GM23338 (cell line): Measurements from ENCODE around the gene SAT1. TPM values are rescaled to one million over a fixed set of nuclear protein-coding genes. Genes with fewer than 3 reads are reported as not detected.

ENCODE experiments used
- ATAC-seq: fragments of 200-7000 bp; cut with Tn5 transposase; 3 replicates; pipeline ENCODE4 v1.9.1; 2020
- DNase-seq: peaks from one replicate; pipeline ENCODE4 v3.0.0-alpha.2; 2015; ENCODE audit warnings: low spot score
- H2AFZ ChIP-seq: fragments of 200-600 bp; sonication (generic); 2 replicates; pipeline ENCODE4 v1.8.0; 2016; ENCODE audit warnings: antibody characterized with exemption, mild to moderate bottlenecking, moderate library complexity
- H3F3A ChIP-seq: fragments of 200-600 bp; sonication (generic); replicated peaks from 2 replicates; pipeline ENCODE4 v1.8.0; 2017; ENCODE audit warnings: antibody characterized with exemption, mixed run types, low read depth
- H3K27ac ChIP-seq: fragments of 200-600 bp; sonication (generic); 2 replicates; pipeline ENCODE4 v1.6.1; 2016; ENCODE audit warnings: low read depth
- H3K27me3 ChIP-seq: fragments of 200-600 bp; sonication (generic); 2 replicates; pipeline ENCODE4 v1.8.0; 2016; ENCODE audit warnings: mild to moderate bottlenecking, mixed run types, moderate library complexity; ENCODE audit not compliant: insufficient read depth
- H3K36me3 ChIP-seq: fragments of 200-600 bp; sonication (generic); 2 replicates; pipeline ENCODE4 v1.8.0; 2016; ENCODE audit warnings: mild to moderate bottlenecking; ENCODE audit not compliant: insufficient read depth
- H3K4me1 ChIP-seq: fragments of 200-600 bp; sonication (generic); 2 replicates; pipeline ENCODE4 v1.8.0; 2016; ENCODE audit warnings: mild to moderate bottlenecking, moderate library complexity; ENCODE audit not compliant: insufficient read depth
- H3K4me2 ChIP-seq: fragments of 200-600 bp; sonication (generic); 2 replicates; pipeline ENCODE4 v1.7.1; 2017; ENCODE audit warnings: mixed run types
- H3K4me3 ChIP-seq: fragments of 200-600 bp; sonication (generic); 2 replicates; pipeline ENCODE4 v1.6.1; 2016; ENCODE audit warnings: mixed run types
- H3K79me2 ChIP-seq: fragments of 200-600 bp; sonication (generic); replicated peaks from 2 replicates; pipeline ENCODE4 v1.8.0; 2017; ENCODE audit warnings: mild to moderate bottlenecking; ENCODE audit not compliant: insufficient read depth
- H3K9me2 ChIP-seq: fragments of 200-600 bp; sonication (generic); 2 replicates; pipeline ENCODE4 v1.8.0; 2017; ENCODE audit not compliant: insufficient read depth
- H4K20me1 ChIP-seq: fragments of 200-600 bp; sonication (generic); replicated peaks from 2 replicates; pipeline ENCODE4 v1.8.0; 2017; ENCODE audit warnings: mild to moderate bottlenecking; ENCODE audit not compliant: insufficient read depth
- H3K27ac Mint-ChIP-seq: 2 replicates; pipeline ENCODE4 v1.8.0; 2020; ENCODE audit warnings: inconsistent platforms, mild to moderate bottlenecking, moderate library complexity, mixed read lengths
- H3K27me3 Mint-ChIP-seq: 3 replicates; pipeline ENCODE4 v1.8.0; 2022; ENCODE audit warnings: low read depth, mild to moderate bottlenecking, moderate library complexity, mixed read lengths, inconsistent platforms; ENCODE audit not compliant: insufficient read depth, poor library complexity
- H3K36me3 Mint-ChIP-seq: 3 replicates; pipeline ENCODE4 v1.8.0; 2021; ENCODE audit warnings: low read depth, mild to moderate bottlenecking, inconsistent platforms, moderate library complexity, mixed read lengths
- H3K4me1 Mint-ChIP-seq: 3 replicates; pipeline ENCODE4 v1.8.0; 2020; ENCODE audit warnings: mild to moderate bottlenecking, inconsistent platforms, mixed read lengths
- H3K4me3 Mint-ChIP-seq: 3 replicates; pipeline ENCODE4 v1.8.0; 2021; ENCODE audit warnings: moderate library complexity, mild to moderate bottlenecking, inconsistent platforms, mixed read lengths
- H3K9me3 Mint-ChIP-seq: 3 replicates; pipeline ENCODE4 v1.8.0; 2020; ENCODE audit warnings: moderate library complexity, mild to moderate bottlenecking, inconsistent platforms, mixed read lengths
- CREB1 ChIP-seq: fragments of 250-450 bp; sonication (Bioruptor Pico); IDR thresholded peaks from 2 replicates; pipeline ENCODE4 v1.5.0; 2020; ENCODE audit warnings: low read depth, mild to moderate bottlenecking, moderate library complexity
- EZH2 ChIP-seq: fragments of 200-600 bp; sonication (generic); IDR thresholded peaks from one replicate; pipeline ENCODE4 v1.8.0; 2017; ENCODE audit warnings: antibody characterized with exemption, mild to moderate bottlenecking, low read depth; ENCODE audit not compliant: unreplicated experiment
- EZH2phosphoT487 ChIP-seq: fragments of 200-600 bp; sonication (generic); IDR thresholded peaks from one replicate; pipeline ENCODE4 v1.8.1; 2018; ENCODE audit warnings: antibody characterized with exemption; ENCODE audit not compliant: unreplicated experiment
- JUNB ChIP-seq: IDR thresholded peaks from one replicate; pipeline ENCODE4 v1.6.1; 2016; ENCODE audit warnings: antibody characterized with exemption; ENCODE audit not compliant: unreplicated experiment
- POLR2AphosphoS5 ChIP-seq: IDR thresholded peaks from 2 replicates; pipeline ENCODE4 v1.6.1; 2016; ENCODE audit warnings: antibody characterized with exemption, low read depth
- STAT1 ChIP-seq: IDR thresholded peaks from one replicate; pipeline ENCODE4 v1.6.1; 2016; ENCODE audit warnings: antibody characterized with exemption; ENCODE audit not compliant: unreplicated experiment
- ZNF114 ChIP-seq: fragments of 250-450 bp; sonication (Bioruptor Pico); IDR thresholded peaks from 2 replicates; pipeline ENCODE4 v1.5.0; 2020; ENCODE audit warnings: mild to moderate bottlenecking, moderate library complexity
- ZNF331 ChIP-seq: fragments of 250-450 bp; sonication (Bioruptor Pico); IDR thresholded peaks from 2 replicates; pipeline ENCODE4 v1.5.0; 2020; ENCODE audit warnings: low read depth, mild to moderate bottlenecking, moderate library complexity
- polyA plus RNA-seq: library from polyadenylated mRNA; unstranded; fragments of >200 nt; fragmentation: Nextera tagmentation; extraction: Ambion mirVana; gene quantifications from 2 replicates; pipeline ENCODE4 v1.2.1, GENCODE V29; 2016
- total RNA-seq: library from RNA; depleted of rRNA; stranded (reverse); fragments of >200 nt; shearing (Covaris generic); gene quantifications from 2 replicates; pipeline ENCODE4 v1.2.3, GENCODE V29; 2014
- TF ChIP-seq, protein P1 (sequence below), 2 experiments: fragments of 200-600 bp in 1 of 2; sonication (generic) in 1 of 2; conservative IDR thresholded peaks; 2 replicates each; pipeline versions ENCODE4 v1.5.1 to v1.6.1; 2016 to 2017; ENCODE audit warnings: antibody characterized with exemption in 2 of 2, low read depth in 2 of 2, mild to moderate bottlenecking in 2 of 2, moderate library complexity in 1 of 2
- TF ChIP-seq, protein P2 (sequence below): fragments of 250-450 bp; sonication (Bioruptor Pico); IDR thresholded peaks from 2 replicates; pipeline ENCODE4 v1.5.0; 2020; ENCODE audit warnings: mild to moderate bottlenecking, moderate library complexity
- TF ChIP-seq, protein P3 (sequence below): IDR thresholded peaks from one replicate; pipeline ENCODE4 v1.6.1; 2018; ENCODE audit warnings: antibody characterized with exemption; ENCODE audit not compliant: unreplicated experiment

The SAT1 gene
- total and polyA plus RNA-seq, 2 experiments from 2014 or later = 44.1 to 101 TPM

DNA sequence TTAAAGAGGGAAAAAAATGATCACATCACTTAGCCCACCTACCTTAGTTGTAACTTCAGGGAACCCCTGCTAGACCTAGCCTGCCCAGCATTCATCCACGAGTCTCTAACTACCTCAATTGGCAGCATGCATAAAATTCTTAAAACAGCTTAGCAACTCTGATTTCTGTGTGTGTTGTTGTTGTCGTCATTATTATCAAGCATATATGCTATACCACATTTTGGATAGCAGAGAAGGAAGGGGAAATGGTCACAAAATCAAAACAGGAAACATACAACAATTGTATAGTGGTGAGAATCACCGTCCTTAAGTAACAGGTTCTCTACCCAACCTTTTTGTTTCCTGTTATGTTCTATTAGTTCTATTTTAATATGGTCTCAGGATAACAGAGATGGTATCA is 37.2 kb upstream of the SAT1 start (continued):
- TF ChIP-seq, protein P1, sequence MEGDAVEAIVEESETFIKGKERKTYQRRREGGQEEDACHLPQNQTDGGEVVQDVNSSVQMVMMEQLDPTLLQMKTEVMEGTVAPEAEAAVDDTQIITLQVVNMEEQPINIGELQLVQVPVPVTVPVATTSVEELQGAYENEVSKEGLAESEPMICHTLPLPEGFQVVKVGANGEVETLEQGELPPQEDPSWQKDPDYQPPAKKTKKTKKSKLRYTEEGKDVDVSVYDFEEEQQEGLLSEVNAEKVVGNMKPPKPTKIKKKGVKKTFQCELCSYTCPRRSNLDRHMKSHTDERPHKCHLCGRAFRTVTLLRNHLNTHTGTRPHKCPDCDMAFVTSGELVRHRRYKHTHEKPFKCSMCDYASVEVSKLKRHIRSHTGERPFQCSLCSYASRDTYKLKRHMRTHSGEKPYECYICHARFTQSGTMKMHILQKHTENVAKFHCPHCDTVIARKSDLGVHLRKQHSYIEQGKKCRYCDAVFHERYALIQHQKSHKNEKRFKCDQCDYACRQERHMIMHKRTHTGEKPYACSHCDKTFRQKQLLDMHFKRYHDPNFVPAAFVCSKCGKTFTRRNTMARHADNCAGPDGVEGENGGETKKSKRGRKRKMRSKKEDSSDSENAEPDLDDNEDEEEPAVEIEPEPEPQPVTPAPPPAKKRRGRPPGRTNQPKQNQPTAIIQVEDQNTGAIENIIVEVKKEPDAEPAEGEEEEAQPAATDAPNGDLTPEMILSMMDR (conservative IDR thresholded peaks at IDR 0.05; ENCODE audit: low read depth in 2 of 2) = no peak
- TF ChIP-seq CREB1 (CRISPR knock-in tag) = no peak

DNA sequence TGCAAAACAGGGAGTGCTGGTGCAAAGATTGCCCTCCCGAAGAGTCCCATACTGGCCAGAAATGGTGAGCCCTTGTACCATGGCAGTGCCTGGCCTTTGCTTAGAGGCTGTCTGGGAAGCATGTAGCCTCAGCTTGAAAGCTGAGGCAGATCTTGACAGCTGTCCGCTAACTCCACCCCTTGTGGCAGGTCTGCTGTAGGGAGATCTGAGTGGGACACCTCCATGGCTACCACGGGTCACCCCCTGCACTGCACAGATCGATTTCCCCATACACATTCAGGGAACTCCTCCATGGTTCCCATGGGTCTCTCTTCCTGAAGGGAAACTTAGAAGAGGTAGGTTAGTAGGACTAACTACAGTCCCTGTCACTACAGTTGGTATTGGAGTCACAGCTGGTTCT is 33.8 kb upstream of the SAT1 start:
- Histone ChIP-seq H3K79me2 (no peaks in the 10 kb centered on the region), H3K4me2 (no peak overlapping the region), H3K27me3 (no peaks in the 10 kb centered on the region), H3K4me3 (no peak overlapping the region), H3K4me1 (no peaks in the 10 kb centered on the region), H3F3A (no peaks in the 10 kb centered on the region), H4K20me1 (no peaks in the 10 kb centered on the region), H3K36me3 (no peaks in the 10 kb centered on the region), H3K27ac (no peak overlapping the region), H3K9me2 (no peaks in the 10 kb centered on the region), H2AFZ (no peak overlapping the region)
- Mint-ChIP-seq H3K27ac (no peak overlapping the region), H3K36me3 (no peaks in the 10 kb centered on the region), H3K4me3 (no peak overlapping the region), H3K27me3 (no peaks in the 10 kb centered on the region), H3K9me3 (no peaks in the 10 kb centered on the region), H3K4me1 (no peaks in the 10 kb centered on the region)
- DNase-seq (no peak), ATAC-seq (no peak)
- TF ChIP-seq STAT1 (no peak), CREB1 (CRISPR knock-in tag) (no peak), ZNF114 (CRISPR knock-in tag) (no peak), EZH2 (no peak), EZH2phosphoT487 (no peak), POLR2AphosphoS5 (no peak), JUNB (no peak), ZNF331 (no peak)
- TF ChIP-seq, protein P2, sequence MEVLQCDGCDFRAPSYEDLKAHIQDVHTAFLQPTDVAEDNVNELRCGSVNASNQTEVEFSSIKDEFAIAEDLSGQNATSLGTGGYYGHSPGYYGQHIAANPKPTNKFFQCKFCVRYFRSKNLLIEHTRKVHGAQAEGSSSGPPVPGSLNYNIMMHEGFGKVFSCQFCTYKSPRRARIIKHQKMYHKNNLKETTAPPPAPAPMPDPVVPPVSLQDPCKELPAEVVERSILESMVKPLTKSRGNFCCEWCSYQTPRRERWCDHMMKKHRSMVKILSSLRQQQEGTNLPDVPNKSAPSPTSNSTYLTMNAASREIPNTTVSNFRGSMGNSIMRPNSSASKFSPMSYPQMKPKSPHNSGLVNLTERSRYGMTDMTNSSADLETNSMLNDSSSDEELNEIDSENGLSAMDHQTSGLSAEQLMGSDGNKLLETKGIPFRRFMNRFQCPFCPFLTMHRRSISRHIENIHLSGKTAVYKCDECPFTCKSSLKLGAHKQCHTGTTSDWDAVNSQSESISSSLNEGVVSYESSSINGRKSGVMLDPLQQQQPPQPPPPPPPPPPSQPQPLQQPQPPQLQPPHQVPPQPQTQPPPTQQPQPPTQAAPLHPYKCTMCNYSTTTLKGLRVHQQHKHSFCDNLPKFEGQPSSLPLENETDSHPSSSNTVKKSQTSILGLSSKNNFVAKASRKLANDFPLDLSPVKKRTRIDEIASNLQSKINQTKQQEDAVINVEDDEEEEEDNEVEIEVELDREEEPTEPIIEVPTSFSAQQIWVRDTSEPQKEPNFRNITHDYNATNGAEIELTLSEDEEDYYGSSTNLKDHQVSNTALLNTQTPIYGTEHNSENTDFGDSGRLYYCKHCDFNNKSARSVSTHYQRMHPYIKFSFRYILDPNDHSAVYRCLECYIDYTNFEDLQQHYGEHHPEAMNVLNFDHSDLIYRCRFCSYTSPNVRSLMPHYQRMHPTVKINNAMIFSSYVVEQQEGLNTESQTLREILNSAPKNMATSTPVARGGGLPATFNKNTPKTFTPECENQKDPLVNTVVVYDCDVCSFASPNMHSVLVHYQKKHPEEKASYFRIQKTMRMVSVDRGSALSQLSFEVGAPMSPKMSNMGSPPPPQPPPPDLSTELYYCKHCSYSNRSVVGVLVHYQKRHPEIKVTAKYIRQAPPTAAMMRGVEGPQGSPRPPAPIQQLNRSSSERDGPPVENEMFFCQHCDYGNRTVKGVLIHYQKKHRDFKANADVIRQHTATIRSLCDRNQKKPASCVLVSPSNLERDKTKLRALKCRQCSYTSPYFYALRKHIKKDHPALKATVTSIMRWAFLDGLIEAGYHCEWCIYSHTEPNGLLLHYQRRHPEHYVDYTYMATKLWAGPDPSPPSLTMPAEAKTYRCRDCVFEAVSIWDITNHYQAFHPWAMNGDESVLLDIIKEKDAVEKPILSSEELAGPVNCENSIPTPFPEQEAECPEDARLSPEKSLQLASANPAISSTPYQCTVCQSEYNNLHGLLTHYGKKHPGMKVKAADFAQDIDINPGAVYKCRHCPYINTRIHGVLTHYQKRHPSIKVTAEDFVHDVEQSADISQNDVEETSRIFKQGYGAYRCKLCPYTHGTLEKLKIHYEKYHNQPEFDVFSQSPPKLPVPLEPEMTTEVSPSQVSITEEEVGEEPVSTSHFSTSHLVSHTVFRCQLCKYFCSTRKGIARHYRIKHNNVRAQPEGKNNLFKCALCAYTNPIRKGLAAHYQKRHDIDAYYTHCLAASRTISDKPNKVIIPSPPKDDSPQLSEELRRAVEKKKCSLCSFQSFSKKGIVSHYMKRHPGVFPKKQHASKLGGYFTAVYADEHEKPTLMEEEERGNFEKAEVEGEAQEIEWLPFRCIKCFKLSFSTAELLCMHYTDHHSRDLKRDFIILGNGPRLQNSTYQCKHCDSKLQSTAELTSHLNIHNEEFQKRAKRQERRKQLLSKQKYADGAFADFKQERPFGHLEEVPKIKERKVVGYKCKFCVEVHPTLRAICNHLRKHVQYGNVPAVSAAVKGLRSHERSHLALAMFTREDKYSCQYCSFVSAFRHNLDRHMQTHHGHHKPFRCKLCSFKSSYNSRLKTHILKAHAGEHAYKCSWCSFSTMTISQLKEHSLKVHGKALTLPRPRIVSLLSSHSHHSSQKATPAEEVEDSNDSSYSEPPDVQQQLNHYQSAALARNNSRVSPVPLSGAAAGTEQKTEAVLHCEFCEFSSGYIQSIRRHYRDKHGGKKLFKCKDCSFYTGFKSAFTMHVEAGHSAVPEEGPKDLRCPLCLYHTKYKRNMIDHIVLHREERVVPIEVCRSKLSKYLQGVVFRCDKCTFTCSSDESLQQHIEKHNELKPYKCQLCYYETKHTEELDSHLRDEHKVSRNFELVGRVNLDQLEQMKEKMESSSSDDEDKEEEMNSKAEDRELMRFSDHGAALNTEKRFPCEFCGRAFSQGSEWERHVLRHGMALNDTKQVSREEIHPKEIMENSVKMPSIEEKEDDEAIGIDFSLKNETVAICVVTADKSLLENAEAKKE = no peak
- TF ChIP-seq, protein P3, sequence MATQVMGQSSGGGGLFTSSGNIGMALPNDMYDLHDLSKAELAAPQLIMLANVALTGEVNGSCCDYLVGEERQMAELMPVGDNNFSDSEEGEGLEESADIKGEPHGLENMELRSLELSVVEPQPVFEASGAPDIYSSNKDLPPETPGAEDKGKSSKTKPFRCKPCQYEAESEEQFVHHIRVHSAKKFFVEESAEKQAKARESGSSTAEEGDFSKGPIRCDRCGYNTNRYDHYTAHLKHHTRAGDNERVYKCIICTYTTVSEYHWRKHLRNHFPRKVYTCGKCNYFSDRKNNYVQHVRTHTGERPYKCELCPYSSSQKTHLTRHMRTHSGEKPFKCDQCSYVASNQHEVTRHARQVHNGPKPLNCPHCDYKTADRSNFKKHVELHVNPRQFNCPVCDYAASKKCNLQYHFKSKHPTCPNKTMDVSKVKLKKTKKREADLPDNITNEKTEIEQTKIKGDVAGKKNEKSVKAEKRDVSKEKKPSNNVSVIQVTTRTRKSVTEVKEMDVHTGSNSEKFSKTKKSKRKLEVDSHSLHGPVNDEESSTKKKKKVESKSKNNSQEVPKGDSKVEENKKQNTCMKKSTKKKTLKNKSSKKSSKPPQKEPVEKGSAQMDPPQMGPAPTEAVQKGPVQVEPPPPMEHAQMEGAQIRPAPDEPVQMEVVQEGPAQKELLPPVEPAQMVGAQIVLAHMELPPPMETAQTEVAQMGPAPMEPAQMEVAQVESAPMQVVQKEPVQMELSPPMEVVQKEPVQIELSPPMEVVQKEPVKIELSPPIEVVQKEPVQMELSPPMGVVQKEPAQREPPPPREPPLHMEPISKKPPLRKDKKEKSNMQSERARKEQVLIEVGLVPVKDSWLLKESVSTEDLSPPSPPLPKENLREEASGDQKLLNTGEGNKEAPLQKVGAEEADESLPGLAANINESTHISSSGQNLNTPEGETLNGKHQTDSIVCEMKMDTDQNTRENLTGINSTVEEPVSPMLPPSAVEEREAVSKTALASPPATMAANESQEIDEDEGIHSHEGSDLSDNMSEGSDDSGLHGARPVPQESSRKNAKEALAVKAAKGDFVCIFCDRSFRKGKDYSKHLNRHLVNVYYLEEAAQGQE = no peak
- TF ChIP-seq, protein P1 (conservative IDR thresholded peaks at IDR 0.05; ENCODE audit: low read depth in 2 of 2) = no peak
